Bronchus fibroblast of lung (primary cell): ENCODE data around the gene APOOL. TPM values are rescaled to one million over a fixed set of nuclear protein-coding genes. Genes with fewer than 3 reads are reported as not detected.

ENCODE experiments used
- total RNA-seq: library from RNA; depleted of rRNA; stranded (reverse); fragments of >200 nt; gene quantifications from 2 replicates; pipeline ENCODE4 v1.2.3, GENCODE V29; 2015

APOOL gene
- total RNA-seq, result 4.3 and 7.2 TPM in 2 replicates

DNA sequence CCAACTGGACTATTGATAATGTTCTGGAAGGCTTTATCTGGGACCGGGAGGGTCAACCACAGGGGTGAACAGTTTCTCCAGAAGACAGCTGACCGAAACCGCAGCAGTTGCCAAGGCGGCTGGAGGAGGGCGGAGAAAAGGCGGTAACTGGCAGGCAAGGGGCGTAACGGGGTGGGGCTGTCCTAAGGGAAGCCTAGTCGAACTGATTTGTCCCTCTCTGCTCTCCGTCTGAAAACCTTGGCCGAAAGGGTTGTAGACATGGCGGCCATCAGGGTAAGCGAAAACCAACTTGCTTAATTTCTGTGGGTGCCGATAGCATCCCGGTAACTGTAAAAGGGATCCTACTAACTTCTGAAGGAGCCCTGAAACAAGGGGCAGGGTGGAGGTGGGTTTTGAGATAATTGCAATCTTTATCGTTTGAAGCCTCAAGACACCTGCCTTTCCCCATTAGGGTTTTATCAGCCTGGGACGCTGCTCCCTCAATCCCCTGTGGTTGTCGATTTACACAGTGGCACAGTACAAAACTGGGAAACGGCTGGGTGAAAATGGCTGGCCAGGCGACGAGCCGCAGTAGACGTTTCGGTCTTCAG is at the start of gene APOOL:
TSS of gene APOOL (plus strand) at position 223 of the 590 bp plus-strand sequence. CDS start at position 259, 36 bp downstream.

Other genes starting within 250 kb of the APOOL start
- not detected in 2 replicates for gene SATL1, start 239.9 kb downstream of the APOOL start, total RNA-seq
- gene ZNF711, start 240.1 kb downstream of the APOOL start, total RNA-seq, result 1.6 and 2.5 TPM in 2 replicates